ENCODE data around the gene LPO.

The LPO gene

GRCh38 chr17:58228679-58229078 is 9.7 kb upstream of the LPO start:
- in situ Hi-C loops (cut with MboI; ENCODE audit: low sequenced_read_pairs): no loop called here

GRCh38 chr17:58229384-58229783 is 9.0 kb upstream of the LPO start:
- in situ Hi-C loops (cut with MboI; ENCODE audit: low sequenced_read_pairs): no loop called here

- in situ Hi-C loops (cut with MboI; ENCODE audit: low sequenced_read_pairs): no loop called here
These were observed 8.5 kb upstream of the LPO start for GRCh38 chr17:58229881-58230280.

DNA sequence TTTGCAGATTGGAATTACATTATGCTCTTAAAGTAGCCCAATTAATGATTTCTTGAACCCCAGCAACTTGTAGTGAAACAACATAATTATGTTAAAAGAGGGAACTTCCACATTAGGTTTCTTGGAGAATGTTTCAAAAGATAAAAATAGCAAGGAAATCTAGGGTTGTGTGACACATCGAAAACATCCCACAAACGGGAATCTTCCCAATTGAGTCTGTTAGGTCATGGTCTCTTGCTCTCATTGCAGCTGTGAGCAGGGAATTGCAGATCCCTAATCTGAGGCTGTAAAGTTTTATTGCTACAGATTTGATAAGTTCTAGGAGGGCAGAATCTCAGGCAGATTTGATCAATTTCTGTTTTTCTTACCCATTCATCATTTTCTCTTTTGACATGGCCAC is 6.7 kb upstream of the LPO start:
- in situ Hi-C loops (cut with MboI; ENCODE audit: low sequenced_read_pairs): no loop called here

DNA sequence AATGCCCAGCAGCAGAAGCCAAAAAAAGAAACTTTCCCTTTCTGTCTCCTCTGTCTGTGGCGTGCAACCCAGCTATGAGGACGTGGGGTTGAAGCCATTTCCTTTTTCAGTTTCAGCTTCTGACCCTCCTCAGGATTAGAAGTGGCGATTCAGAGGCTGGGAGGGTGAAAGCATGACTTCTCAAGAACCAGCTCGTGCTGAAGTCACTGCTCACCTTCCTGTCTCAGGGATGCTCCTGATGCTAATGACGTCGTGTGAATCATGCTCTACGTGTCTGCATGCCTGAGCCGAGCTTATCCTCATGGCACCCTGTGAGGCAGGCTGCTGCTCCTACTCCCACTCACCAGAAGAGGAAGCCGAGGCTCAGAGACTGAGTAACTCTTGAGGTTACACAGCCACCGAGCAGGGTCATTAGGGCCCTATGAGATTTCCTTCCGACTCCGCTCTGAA is 5.7 kb upstream of the LPO start:
- in situ Hi-C loops (cut with MboI; ENCODE audit: low sequenced_read_pairs): no loop called here

GRCh38 chr17:58233543-58233942 is 4.8 kb upstream of the LPO start:
- in situ Hi-C loops (cut with MboI; ENCODE audit: low sequenced_read_pairs): no loop called here

GRCh38 chr17:58234512-58234911 is 3.9 kb upstream of the LPO start:
- in situ Hi-C loops (cut with MboI; ENCODE audit: low sequenced_read_pairs): no loop called here

- in situ Hi-C loops (cut with MboI; ENCODE audit: low sequenced_read_pairs): no loop called here
These were observed 2.6 kb upstream of the LPO start for GRCh38 chr17:58235821-58236220.

- in situ Hi-C loops (cut with MboI; ENCODE audit: low sequenced_read_pairs): no loop called here
These were observed 2.0 kb upstream of the LPO start for GRCh38 chr17:58236394-58236793.

DNA sequence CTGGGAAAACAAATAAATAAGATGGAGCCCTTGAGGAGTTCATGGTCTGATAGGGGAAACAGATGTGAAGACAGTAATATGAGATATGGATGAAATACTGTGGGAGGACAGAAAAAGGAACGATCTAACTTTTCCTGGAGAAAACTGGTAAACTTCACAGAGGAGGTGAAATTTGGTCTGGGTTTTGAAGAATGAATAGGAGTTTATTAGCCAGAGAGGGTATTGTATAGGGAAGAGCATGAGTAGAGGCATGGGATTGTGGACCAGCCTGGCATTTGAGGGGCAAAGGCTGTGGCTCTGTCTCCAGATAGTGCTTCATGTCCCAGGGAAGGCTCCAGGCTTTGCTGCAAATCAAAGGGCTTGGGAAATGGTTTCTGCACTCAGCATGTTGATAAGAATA is 1.6 kb downstream of the LPO start:
- in situ Hi-C loops (cut with MboI; ENCODE audit: low sequenced_read_pairs): no loop called here

DNA sequence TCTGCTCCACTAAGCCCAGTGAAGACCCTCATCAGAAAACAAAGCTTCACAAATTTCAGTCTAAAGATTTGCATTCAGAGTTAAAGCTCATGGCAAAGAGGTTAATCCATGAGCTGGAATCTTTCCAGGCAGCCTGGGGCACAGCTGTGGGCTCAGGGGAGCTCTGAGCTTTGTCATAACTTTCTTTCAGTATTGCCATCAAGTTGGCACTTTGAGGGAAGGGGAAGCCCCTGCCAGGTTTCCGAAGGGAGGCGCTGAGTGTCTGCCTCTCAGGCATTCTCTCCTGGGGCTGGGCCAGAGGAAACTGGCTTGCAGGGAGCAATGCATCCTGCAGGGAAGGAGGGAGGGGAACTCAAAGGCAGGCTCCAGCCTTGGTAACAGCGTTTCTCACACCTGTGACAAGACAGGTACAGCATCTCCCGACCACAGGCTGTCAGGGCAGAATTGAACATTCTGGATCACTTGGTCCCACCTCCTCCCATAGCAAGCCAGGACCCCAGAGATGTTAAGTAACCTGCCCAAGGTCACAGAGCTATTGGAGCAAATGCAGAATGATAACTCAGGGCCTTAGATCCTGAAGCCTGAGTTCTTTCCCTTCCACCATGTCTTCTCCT is 3.9 kb downstream of the LPO start:
- in situ Hi-C loops (cut with MboI; ENCODE audit: low sequenced_read_pairs): no loop called here

DNA sequence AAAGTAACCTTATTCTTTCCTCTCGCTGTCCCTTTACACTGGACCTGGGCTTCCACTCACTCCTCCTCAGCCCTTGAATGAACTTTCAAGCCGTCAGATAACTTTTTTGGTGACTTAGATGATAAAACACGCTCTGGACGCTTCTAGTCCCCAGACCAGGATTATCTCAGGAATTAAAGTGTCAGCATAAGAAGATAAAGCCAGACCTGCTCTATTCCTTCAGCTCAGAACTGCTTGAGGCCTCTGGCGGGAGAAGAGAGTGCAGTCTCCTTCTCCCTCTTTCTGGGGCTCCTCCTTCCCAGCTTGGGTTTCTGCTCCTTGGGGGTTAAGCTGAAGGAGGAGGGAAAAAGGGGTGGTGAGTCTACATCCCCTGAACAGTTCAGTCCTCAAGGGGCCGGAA is 6.6 kb downstream of the LPO start:
- in situ Hi-C loops (cut with MboI; ENCODE audit: low sequenced_read_pairs): no loop called here

DNA sequence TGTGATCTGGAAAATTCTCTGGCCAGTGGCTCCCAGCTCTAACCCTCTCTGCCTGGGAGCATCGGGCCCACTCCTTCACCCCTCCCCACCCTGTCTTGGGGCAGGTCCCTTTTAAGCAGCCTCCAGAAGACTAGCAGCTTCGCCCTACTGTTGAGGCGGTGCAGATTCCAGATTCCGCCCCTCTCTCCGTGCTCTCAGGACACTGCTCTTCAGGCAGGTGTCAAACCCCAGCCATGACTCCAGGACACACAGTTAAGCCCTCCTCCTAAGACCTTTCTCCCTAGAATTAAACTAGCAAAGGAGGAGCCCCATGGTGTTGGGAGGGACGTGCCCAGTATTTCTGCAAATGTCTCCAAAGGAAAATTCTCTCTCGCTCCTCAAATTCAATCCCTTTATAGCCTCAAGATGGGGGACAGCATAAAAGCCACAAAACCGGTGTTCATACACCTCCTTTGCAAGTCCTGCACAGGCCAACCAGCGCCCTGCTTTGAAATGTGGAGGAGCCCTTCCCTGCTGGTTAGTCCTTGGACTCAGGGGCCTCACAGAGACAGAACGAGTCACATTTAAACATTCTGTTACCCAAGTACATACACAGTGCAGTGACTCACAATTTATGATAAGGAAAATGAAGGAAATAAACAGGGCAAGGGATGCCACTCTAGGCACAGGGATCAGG is 7.2 kb downstream of the LPO start:
- in situ Hi-C loops (cut with MboI; ENCODE audit: low sequenced_read_pairs): no loop called here

DNA sequence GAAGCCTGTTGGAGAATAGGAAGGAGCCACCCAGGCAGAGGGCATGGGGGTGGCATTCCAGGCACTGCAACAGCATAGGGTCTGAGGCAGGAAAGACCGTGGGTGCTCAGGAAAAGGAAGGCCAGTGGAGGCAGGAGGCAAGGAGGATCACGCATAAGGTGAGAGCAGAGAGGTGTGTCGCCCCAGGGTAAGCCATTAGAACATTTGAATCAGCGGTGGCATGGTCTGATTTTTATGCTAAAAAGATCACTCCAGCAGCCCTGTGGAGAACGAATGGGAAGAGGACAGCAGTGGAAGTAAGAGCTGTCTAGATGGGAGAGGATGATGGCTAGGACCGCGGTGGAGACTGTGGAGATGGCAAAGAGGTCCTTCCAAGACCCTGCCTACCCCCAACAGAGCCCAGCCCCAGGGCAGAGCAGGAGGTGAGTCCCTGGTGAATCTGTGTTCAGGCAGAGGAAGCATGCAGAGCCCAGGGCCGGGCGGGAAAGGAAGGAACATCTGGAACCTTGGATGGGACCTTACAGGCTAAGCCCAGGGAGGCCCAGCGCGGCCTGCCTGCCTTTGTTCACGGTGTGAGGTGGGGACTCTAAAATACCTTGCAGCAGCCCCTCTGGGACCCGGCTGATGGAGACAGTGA is 7.8 kb downstream of the LPO start:
- in situ Hi-C loops (cut with MboI; ENCODE audit: low sequenced_read_pairs): no loop called here

- in situ Hi-C loops (cut with MboI; ENCODE audit: low sequenced_read_pairs): no loop called here
These were observed 8.4 kb downstream of the LPO start for GRCh38 chr17:58246781-58247180.

GRCh38 chr17:58247511-58248363 is 9.4 kb downstream of the LPO start:
- in situ Hi-C loops (cut with MboI; ENCODE audit: low sequenced_read_pairs): no loop called here

- in situ Hi-C loops (cut with MboI; ENCODE audit: low sequenced_read_pairs): no loop called here
These were observed 10.5 kb downstream of the LPO start for GRCh38 chr17:58248955-58249269.

DNA sequence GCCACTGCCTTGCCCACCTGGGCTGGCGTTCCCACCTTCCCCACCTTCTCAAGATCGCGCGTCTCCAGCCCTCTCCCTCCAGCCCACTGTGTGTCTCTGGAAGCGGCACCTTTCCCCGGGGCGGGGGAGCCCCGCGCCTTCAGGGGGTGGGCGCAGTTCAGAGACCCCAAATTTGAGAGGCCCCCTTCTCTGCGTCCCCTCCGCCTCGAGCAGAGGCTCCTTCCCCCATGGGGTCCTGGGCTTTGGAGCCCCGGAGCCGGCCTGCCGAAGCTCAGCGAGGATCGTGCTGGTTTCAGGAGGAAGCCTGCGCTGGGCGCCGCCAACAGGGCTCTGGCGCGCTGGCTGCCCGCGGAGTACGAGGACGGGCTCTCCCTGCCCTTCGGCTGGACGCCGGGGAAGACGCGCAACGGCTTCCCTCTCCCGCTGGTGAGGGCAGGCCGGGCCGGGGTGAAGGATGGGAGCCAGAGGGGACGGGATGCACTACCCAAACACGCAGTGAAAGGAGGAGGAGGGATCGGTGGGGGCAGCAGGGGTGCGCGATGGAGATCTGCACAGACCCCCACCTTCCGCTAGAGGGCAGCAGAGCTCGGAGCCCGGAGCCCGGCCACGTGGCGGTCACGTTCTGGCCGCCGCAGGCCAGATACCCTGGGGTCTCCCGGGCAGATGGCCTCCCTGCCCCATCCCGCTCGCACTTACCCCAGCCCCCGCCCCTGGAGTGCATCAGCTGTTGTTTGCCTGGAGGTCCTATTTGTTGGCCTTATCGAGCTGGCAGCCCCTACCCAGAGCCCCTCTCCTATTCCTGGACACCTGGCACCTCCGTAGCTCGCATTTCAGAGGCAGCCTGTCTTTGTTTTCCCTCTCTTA is 11.1 kb downstream of the LPO start:
- in situ Hi-C loops (cut with MboI; ENCODE audit: low sequenced_read_pairs): no loop called here

DNA sequence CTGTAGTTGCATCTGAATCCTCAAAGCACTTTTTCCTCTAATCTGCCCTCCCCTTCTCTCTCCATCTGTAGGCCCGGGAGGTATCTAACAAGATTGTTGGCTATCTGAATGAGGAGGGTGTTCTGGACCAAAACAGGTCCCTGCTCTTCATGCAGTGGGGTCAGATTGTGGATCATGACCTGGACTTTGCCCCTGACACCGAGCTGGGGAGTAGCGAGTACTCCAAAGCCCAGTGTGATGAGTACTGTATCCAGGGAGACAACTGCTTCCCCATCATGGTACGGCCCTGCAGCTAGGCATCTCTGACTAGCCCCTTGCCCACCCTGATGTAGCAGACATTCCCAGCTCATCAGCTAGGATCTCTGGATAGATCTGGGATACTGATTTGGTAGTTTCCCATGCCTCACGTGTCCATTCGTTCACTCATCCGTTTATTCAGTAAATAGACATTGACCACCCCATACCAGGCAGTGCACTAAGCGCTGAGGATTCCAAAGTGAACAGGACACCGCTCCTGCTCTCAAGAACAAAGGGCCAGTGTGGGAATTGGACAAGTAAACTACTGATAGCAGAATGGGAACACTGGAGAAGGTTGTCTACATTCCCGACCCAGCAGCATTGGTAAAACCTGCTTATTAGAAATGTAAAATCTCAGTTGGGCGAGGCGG is 12.1 kb downstream of the LPO start:
- in situ Hi-C loops (cut with MboI; ENCODE audit: low sequenced_read_pairs): no loop called here

- in situ Hi-C loops (cut with MboI; ENCODE audit: low sequenced_read_pairs): no loop called here
These were observed 13.8 kb downstream of the LPO start for GRCh38 chr17:58252141-58252540.
